Mesenchymal stem cell (in vitro differentiated cells and primary cell): Measurements from ENCODE around the gene SHLD2.
"Not testable (repeated sequence)": the region's sequence is repeated elsewhere in the genome, so short reads cannot be mapped to it uniquely, and the experiment has no call there.

Experiments used
- DNase-seq: peaks from one replicate; pipeline ENCODE4 v3.0.0-alpha.2; 2013
- H2AFZ ChIP-seq: one replicate; pipeline ENCODE4 v1.6.1; 2013; ENCODE audit warnings: low read depth, mild to moderate bottlenecking, control low read depth, inconsistent platforms, low read length, moderate library complexity
- H2AK5ac ChIP-seq: 2 replicates; pipeline ENCODE4 v1.6.1; 2013; ENCODE audit warnings: low read length, moderate library complexity, mild to moderate bottlenecking, inconsistent platforms; ENCODE audit not compliant: severe bottlenecking
- H2BK120ac ChIP-seq: one replicate; pipeline ENCODE4 v1.6.1; 2013; ENCODE audit warnings: low read depth, mild to moderate bottlenecking, inconsistent platforms, low read length, moderate library complexity
- H2BK12ac ChIP-seq, 2 experiments: one replicate each; pipeline ENCODE4 v1.6.1; 2013; ENCODE audit warnings: inconsistent platforms in 2 of 2, low read length in 2 of 2, mild to moderate bottlenecking in 2 of 2, moderate library complexity in 2 of 2, control low read depth in 1 of 2
- H2BK15ac ChIP-seq: one replicate; pipeline ENCODE4 v1.6.1; 2013; ENCODE audit warnings: mild to moderate bottlenecking, low read depth, inconsistent platforms; ENCODE audit not compliant: poor library complexity, severe bottlenecking
- H2BK5ac ChIP-seq: 2 replicates; pipeline ENCODE4 v1.6.1; 2013; ENCODE audit warnings: low read depth, mild to moderate bottlenecking, low read length, control low read depth, inconsistent platforms; ENCODE audit not compliant: poor library complexity, severe bottlenecking
- H3K14ac ChIP-seq, 2 experiments: one replicate each; pipeline ENCODE4 v1.6.1; 2013; ENCODE audit warnings: inconsistent platforms in 2 of 2, low read length in 2 of 2, control low read depth in 1 of 2, mild to moderate bottlenecking in 1 of 2, moderate library complexity in 1 of 2
- H3K18ac ChIP-seq, 2 experiments: one replicate each; pipeline ENCODE4 v1.6.1; 2013; ENCODE audit warnings: inconsistent platforms in 2 of 2, low read length in 2 of 2, control low read depth in 1 of 2, low read depth in 1 of 2, mild to moderate bottlenecking in 1 of 2
- H3K23ac ChIP-seq, 2 experiments: one replicate each; pipeline ENCODE4 v1.6.1; 2013; ENCODE audit warnings: inconsistent platforms in 2 of 2, low read length in 2 of 2, mild to moderate bottlenecking in 2 of 2, moderate library complexity in 2 of 2, control low read depth in 1 of 2
- H3K27ac ChIP-seq: 2 replicates; pipeline ENCODE4 v1.5.1; 2013; ENCODE audit warnings: mild to moderate bottlenecking, moderate library complexity, low read length, control low read depth, inconsistent platforms; ENCODE audit not compliant: poor library complexity, severe bottlenecking
- H3K27me3 ChIP-seq, 2 experiments: 2 replicates each; pipeline versions ENCODE4 v1.6.1 to v1.7.0; 2013; ENCODE audit warnings: low read length in 2 of 2, mild to moderate bottlenecking in 2 of 2, moderate library complexity in 2 of 2, control low read depth in 1 of 2, inconsistent platforms in 1 of 2; ENCODE audit not compliant: control insufficient read depth in 1 of 2, insufficient read depth in 1 of 2
- H3K36me3 ChIP-seq, 2 experiments: 2 replicates each; pipeline versions ENCODE4 v1.6.1 to v1.7.0; 2013; ENCODE audit warnings: low read length in 2 of 2, control low read depth in 1 of 2, inconsistent platforms in 1 of 2, low read depth in 1 of 2, mild to moderate bottlenecking in 1 of 2; ENCODE audit not compliant: insufficient read depth in 2 of 2, control insufficient read depth in 1 of 2
- H3K4ac ChIP-seq, 2 experiments: one replicate each; pipeline ENCODE4 v1.6.1; 2013; ENCODE audit warnings: inconsistent platforms in 2 of 2, low read length in 2 of 2, mild to moderate bottlenecking in 2 of 2, moderate library complexity in 2 of 2, control low read depth in 1 of 2, low read depth in 1 of 2
- H3K4me1 ChIP-seq: 2 replicates; pipeline ENCODE4 v1.6.1; 2013; ENCODE audit warnings: low read depth, low read length, control low read depth; ENCODE audit not compliant: control insufficient read depth, insufficient read depth
- H3K4me2 ChIP-seq: 2 replicates; pipeline ENCODE4 v1.6.1; 2013; ENCODE audit warnings: low read length, mild to moderate bottlenecking, inconsistent platforms; ENCODE audit not compliant: poor library complexity, severe bottlenecking
- H3K4me3 ChIP-seq, 2 experiments: 2 replicates each; pipeline versions ENCODE4 v1.5.1 to v1.7.0; 2013; ENCODE audit warnings: low read length in 2 of 2, mild to moderate bottlenecking in 2 of 2, control low read depth in 1 of 2, low read depth in 1 of 2; ENCODE audit not compliant: insufficient read depth in 1 of 2
- H3K79me1 ChIP-seq: replicated peaks from 2 replicates; pipeline ENCODE4 v1.6.1; 2013; ENCODE audit warnings: mild to moderate bottlenecking, control low read depth, low read length, inconsistent platforms; ENCODE audit not compliant: poor library complexity, severe bottlenecking
- H3K9ac ChIP-seq: 2 replicates; pipeline ENCODE4 v1.7.0; 2013; ENCODE audit warnings: mild to moderate bottlenecking, low read length, moderate library complexity
- H3K9me3 ChIP-seq: 2 replicates; pipeline ENCODE4 v1.7.0; 2013; ENCODE audit warnings: mild to moderate bottlenecking, low read length; ENCODE audit not compliant: control insufficient read depth
- H4K8ac ChIP-seq: one replicate; pipeline ENCODE4 v1.6.1; 2013; ENCODE audit warnings: inconsistent platforms, mild to moderate bottlenecking, low read length, moderate library complexity
- H4K91ac ChIP-seq: one replicate; pipeline ENCODE4 v1.6.1; 2013; ENCODE audit warnings: mild to moderate bottlenecking, low read length, inconsistent platforms
- WGBS: methylation state at CpG from one replicate; pipeline ENCODE4 v1.1.7; 2013; ENCODE audit warnings: mixed read lengths; 5-methylcytosine and 5-hydroxymethylcytosine counted together

SHLD2 gene

DNA sequence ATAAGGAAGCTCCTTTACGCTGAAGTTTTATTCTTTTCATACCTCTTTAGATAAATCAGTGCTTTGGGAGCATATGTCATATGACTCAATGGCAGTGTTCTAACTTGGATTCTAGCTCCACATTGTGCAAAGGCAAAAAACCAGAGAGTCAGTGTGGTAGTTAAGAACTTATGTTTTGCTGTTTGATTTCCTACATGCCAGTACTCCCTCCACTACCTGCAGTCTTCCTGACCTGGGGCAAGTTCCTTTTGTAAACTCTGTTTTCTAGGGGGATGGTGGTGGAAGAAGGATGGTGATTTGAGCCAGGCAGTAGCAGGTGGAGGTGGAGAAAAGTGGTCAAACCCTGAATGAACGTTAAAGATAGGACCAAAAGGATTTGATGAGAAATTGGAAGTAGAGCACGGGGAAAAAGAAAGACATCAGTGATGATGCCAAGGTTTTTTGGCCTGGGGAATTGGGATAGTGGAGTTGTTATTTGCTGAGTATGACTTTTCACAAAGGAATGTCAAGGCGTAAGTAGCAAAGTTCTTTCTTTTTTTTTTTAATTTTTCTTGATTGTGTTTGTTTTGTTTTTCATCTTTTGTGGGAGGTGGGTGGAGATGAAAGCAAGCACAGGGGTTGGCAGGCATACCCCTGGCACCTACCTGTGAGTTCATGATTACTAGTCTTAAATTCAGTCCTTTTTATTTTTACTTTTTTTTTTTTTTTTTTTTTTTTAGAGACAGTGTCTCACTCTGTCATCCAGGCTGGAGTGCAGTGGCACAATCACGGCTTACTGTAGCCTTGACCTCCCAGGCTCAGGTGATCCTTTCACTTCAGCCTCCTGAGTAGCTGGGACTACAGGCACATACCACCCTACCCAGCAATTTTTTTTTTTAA lies 47.5 kb downstream of the SHLD2 start:
- not testable (repeated sequence) for H3K23ac ChIP-seq, H3K4me2 ChIP-seq, H4K91ac ChIP-seq, H3K4me1 ChIP-seq, H3K14ac ChIP-seq, H3K36me3 ChIP-seq, H2BK15ac ChIP-seq, H2AK5ac ChIP-seq, H3K4ac ChIP-seq, H3K79me1 ChIP-seq, H3K18ac ChIP-seq, H2AFZ ChIP-seq, H2BK5ac ChIP-seq, H2BK120ac ChIP-seq, H3K27ac ChIP-seq, H3K9me3 ChIP-seq, H3K27me3 ChIP-seq, H4K8ac ChIP-seq, H2BK12ac ChIP-seq
- H3K9ac ChIP-seq = peak overlapping the region; percentile 63
- 52% methylated on average over 4 of the region's 5 CpGs for WGBS
- peak; percentile 24 for DNase-seq
- H3K4me3 ChIP-seq = peak overlapping the region in 1 of 2 experiments; percentile 53

DNA sequence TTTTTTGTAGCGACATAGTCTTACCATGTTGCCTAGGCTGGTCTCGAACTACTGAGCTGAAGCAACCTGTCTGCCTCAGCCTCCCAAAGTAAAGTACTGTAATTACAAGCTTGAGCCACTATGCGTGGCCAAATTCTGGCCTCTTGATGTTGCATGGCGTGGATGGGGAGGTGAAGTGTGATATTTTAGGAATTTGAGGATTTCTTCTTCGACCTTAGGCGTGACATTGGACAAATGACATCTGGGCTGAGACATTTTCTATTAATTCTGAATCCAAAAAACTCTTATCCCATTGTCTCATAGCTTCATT lies 48.1 kb downstream of the SHLD2 start:
- 94% methylated on average over 4 of the region's 6 CpGs for WGBS
- not testable (repeated sequence) for H3K4me1 ChIP-seq

DNA sequence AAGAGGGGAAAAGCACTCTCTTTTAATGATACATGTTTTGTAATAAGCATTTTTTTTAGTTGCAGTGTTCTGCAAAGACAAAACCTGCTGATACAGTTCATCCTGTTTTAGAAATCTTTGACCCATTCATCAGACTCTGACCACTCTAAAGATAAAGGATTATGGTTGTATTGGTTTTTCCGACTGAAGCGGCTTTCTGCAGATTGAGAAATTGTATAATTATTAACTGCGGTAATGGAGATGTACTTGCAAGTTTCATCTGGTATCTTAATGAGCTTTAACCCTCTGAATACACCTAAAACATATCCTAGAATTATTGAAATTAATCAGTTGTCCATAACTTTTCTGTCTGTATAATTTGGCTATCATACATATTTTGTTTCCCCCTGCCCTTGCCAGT lies 50.6 kb downstream of the SHLD2 start:
- H3K9ac ChIP-seq, H2BK120ac ChIP-seq, H3K79me1 ChIP-seq, H3K4me1 ChIP-seq, H2BK5ac ChIP-seq, H2BK15ac ChIP-seq, DNase-seq, H3K27me3 ChIP-seq, H3K27ac ChIP-seq, H3K4ac ChIP-seq, H4K91ac ChIP-seq, H2AK5ac ChIP-seq, H2BK12ac ChIP-seq, H3K9me3 ChIP-seq, H2AFZ ChIP-seq, H4K8ac ChIP-seq, H3K18ac ChIP-seq, H3K14ac ChIP-seq, H3K23ac ChIP-seq, H3K36me3 ChIP-seq, H3K4me2 ChIP-seq, H3K4me3 ChIP-seq: not testable (repeated sequence)
- no CpG with 5 or more reads among the region's 3 CpGs for WGBS

More for the DNA sequence above, 48.1 kb downstream of the SHLD2 start:
- not testable (repeated sequence) for H3K27me3 ChIP-seq, H3K23ac ChIP-seq, H3K14ac ChIP-seq, DNase-seq, H3K4me2 ChIP-seq, H4K91ac ChIP-seq, H2BK5ac ChIP-seq, H2BK120ac ChIP-seq, H2AK5ac ChIP-seq, H4K8ac ChIP-seq, H3K36me3 ChIP-seq, H3K4me3 ChIP-seq, H2BK15ac ChIP-seq, H3K79me1 ChIP-seq, H2AFZ ChIP-seq, H3K27ac ChIP-seq, H2BK12ac ChIP-seq, H3K18ac ChIP-seq, H3K9me3 ChIP-seq, H3K4ac ChIP-seq
- peak overlapping the region; percentile 63 for H3K9ac ChIP-seq

DNA sequence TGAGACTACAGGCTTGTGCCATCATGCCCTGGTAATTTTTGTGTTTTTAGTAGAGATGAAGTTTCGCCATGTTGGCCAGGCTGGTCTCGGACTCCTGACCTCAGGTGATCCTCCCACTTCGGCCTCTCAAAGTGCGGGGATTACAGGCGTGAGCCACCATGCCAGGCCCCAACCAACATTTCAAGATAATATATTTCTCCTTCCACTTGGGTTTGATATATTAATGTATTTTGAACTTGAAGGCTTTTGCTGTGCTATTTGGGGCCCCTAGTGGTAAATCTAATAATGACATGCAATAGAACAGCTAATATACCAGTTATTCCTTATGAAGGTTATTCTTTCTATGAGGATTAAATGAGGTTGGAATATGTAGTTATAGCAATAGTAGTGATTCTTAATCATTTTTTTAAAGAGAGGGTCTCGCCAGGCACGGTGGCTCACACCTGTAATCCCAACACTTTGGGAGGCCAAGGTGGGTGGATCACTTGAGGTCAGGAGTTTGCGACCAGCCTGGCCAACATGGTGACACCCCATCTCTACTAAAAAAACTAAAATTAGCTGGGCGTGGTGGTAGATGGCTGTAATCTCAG lies 54.1 kb downstream of the SHLD2 start:
- not testable (repeated sequence) for H3K23ac ChIP-seq, H3K9ac ChIP-seq, H2BK12ac ChIP-seq, H3K79me1 ChIP-seq, H3K27ac ChIP-seq, H2BK15ac ChIP-seq, H3K27me3 ChIP-seq, H2AK5ac ChIP-seq, DNase-seq, H3K4ac ChIP-seq, H4K8ac ChIP-seq, H4K91ac ChIP-seq, H2AFZ ChIP-seq, H3K4me3 ChIP-seq, H3K36me3 ChIP-seq, H3K9me3 ChIP-seq, H3K14ac ChIP-seq, H2BK120ac ChIP-seq, H3K4me2 ChIP-seq, H2BK5ac ChIP-seq, H3K4me1 ChIP-seq, H3K18ac ChIP-seq
- 100% methylated on average over 2 of the region's 9 CpGs for WGBS
